Gastrocnemius medialis (tissue), 4 donors: ENCODE results near the gene SFXN5. TPM values are rescaled to one million over a fixed set of nuclear protein-coding genes. Genes with fewer than 3 reads are reported as not detected.

Source experiments
- ATAC-seq, 2 donors: fragments of 150-250 bp; one replicate each; pipeline ENCODE4 v1.9.1; 2016
- DNase-seq, 2 donors: peaks; one replicate each; pipeline ENCODE4 v3.0.0-alpha.2; 2019
- H3K27ac ChIP-seq, 4 donors: fragments of 200-600 bp; sonication (generic); 1 replicate in 1 of 4; 2 replicates in 3 of 4; pipeline ENCODE4 v1.5.1; 2016 to 2018; ENCODE audit warnings: mild to moderate bottlenecking in 2 of 4, moderate library complexity in 1 of 4
- H3K27me3 ChIP-seq, 3 donors: fragments of 200-600 bp; sonication (generic) in 2 of 3; 1 replicate in 1 of 3; 2 replicates in 2 of 3; pipeline versions ENCODE4 v1.5.1 to v1.6.0; 2016 to 2019; ENCODE audit warnings: mild to moderate bottlenecking in 1 of 3, moderate library complexity in 1 of 3
- H3K36me3 ChIP-seq, 2 donors: fragments of 200-600 bp; sonication (generic) in 1 of 2; one replicate each; pipeline ENCODE4 v1.5.1; 2017 to 2018
- H3K4me1 ChIP-seq, 2 donors: fragments of 200-600 bp; sonication (generic) in 1 of 2; one replicate each; pipeline ENCODE4 v1.5.1; 2016 to 2017; ENCODE audit warnings: mild to moderate bottlenecking in 2 of 2
- H3K4me3 ChIP-seq, 4 donors: fragments of 200-600 bp; sonication (generic) in 3 of 4; 1 replicate in 1 of 4; 2 replicates in 3 of 4; pipeline ENCODE4 v1.5.1; 2016 to 2019; ENCODE audit warnings: mild to moderate bottlenecking in 2 of 4
- H3K9me3 ChIP-seq, 3 donors: fragments of 200-600 bp; sonication (generic) in 2 of 3; 1 replicate in 1 of 3; 2 replicates in 2 of 3; pipeline ENCODE4 v1.5.1; 2016 to 2019
- CTCF ChIP-seq, 5 experiments: fragments of 450-650 bp in 3 of 5; fragments of 200-600 bp in 2 of 5; sonication (generic) in 2 of 5; IDR thresholded peaks in 4 of 5; conservative IDR thresholded peaks in 1 of 5; 1 replicate in 4 of 5; 2 replicates in 1 of 5; pipeline ENCODE4 v1.5.1; 2016 to 2019; ENCODE audit warnings: antibody characterized with exemption in 5 of 5, mild to moderate bottlenecking in 3 of 5, moderate library complexity in 3 of 5
- POLR2A ChIP-seq, 2 donors: fragments of 450-650 bp; IDR thresholded peaks; one replicate each; pipeline ENCODE4 v1.6.1; 2017; ENCODE audit warnings: antibody characterized with exemption in 2 of 2, mild to moderate bottlenecking in 2 of 2, moderate library complexity in 2 of 2
- in situ Hi-C, 4 donors: fragments of 200-750 bp; cut with MboI; loops; one replicate each; pipeline versions ENCODE4 v1.15.0 to v1.8.0; 2017; ENCODE audit warnings: low sequenced_read_pairs in 4 of 4
- intact Hi-C: fragments of 100-400 bp; cut with DNase I; formaldehyde crosslinking; loops from one replicate; pipeline ENCODE4 v1.15.1; 2023; ENCODE audit warnings: low total_unique reads
- total RNA-seq, 4 donors: library from RNA; depleted of rRNA; stranded (reverse); fragments of >200 nt; gene quantifications; one replicate each; pipeline versions ENCODE4 v1.1.0 to v1.2.3, GENCODE V29; 2016

The SFXN5 gene
- total RNA-seq, 4 donors from 2014 or later: 6.8 to 22.7 (median 9.1) TPM

GRCh38 chr2:72952961-72953360 is 118.6 kb downstream of the SFXN5 start:
- H3K27me3 ChIP-seq: no peaks in the 10 kb centered on the region
- no peak for ATAC-seq
- intact Hi-C loops (no loop called here), in situ Hi-C loops (no loop called here)
- DNase-seq: no peak
- H3K27ac ChIP-seq: no peak overlapping the region
- no peak overlapping the region for H3K4me3 ChIP-seq
- H3K4me1 ChIP-seq: no peaks in the 10 kb centered on the region
- no peaks in the 10 kb centered on the region for H3K9me3 ChIP-seq
- TF ChIP-seq POLR2A (IDR thresholded peaks at IDR 0.05): no peak
- H3K36me3 ChIP-seq: no peaks in the 10 kb centered on the region

DNA sequence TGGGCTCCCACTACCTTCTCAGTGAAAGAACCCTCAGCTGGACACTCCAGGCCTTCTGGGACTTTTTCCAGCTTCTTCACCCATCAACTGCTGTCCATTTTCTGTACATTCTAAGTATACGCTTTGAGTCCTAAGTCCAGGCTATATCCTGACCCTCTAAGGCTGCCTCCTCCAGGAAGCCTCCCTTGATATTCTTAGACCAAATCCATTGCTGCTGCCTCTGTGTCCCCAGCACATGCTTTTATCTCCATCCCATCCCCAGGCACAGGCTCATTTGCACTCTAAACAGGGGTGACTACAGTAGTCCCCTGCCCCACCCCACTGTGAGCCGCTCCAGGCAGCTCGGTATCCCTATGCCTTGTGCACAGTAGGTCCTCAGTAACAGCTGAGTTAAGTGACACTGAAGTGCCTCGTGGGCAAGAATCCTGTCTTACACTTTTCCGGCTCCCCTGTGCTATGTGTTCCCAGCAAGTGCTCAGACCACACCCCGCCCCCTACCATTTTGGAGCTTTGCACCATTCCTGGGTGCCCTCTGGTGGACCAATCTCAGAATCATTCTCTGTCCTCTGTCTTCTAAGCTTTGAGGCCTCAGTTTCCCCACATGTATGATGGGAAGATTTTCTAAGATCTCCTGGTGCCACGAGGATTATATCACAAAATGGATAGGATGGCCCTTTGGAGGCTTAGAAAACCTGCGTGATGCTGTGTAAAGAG is 119.2 kb downstream of the SFXN5 start:
- Histone ChIP-seq H3K36me3 (no peaks in the 10 kb centered on the region), H3K4me1 (no peaks in the 10 kb centered on the region), H3K4me3 (no peak overlapping the region), H3K27ac (no peak overlapping the region), H3K27me3 (no peaks in the 10 kb centered on the region), H3K9me3 (no peaks in the 10 kb centered on the region)
- TF ChIP-seq CTCF (IDR thresholded peaks at IDR 0.05 in 4 of 5, conservative IDR thresholded peaks at IDR 0.05 in 1 of 5): no peak
- no peak for TF ChIP-seq POLR2A (IDR thresholded peaks at IDR 0.05)
- no peak for DNase-seq
- intact Hi-C loops: no loop called here
- ATAC-seq: no peak
- in situ Hi-C loops: no loop called here

- in situ Hi-C loops (no loop called here), intact Hi-C loops (no loop called here)
- H3K27me3 ChIP-seq: no peaks in the 10 kb centered on the region
- no peaks in the 10 kb centered on the region for H3K9me3 ChIP-seq
- H3K36me3 ChIP-seq: no peaks in the 10 kb centered on the region
- TF ChIP-seq POLR2A (IDR thresholded peaks at IDR 0.05) (no peak), CTCF (IDR thresholded peaks at IDR 0.05 in 4 of 5, conservative IDR thresholded peaks at IDR 0.05 in 1 of 5) (no peak)
- no peaks in the 10 kb centered on the region for H3K4me1 ChIP-seq
- DNase-seq (no peak), ATAC-seq (no peak)
- no peak overlapping the region for H3K27ac ChIP-seq
- no peak overlapping the region for H3K4me3 ChIP-seq
Observed at GRCh38 chr2:72951303-72952095, 120.0 kb downstream of the SFXN5 start.

- DNase-seq (no peak), ATAC-seq (no peak)
- Histone ChIP-seq H3K27me3 (no peaks in the 10 kb centered on the region), H3K4me1 (no peaks in the 10 kb centered on the region), H3K27ac (no peak overlapping the region), H3K4me3 (no peak overlapping the region), H3K9me3 (no peaks in the 10 kb centered on the region), H3K36me3 (no peaks in the 10 kb centered on the region)
- intact Hi-C loops: no loop called here
- in situ Hi-C loops: no loop called here
- no peak for TF ChIP-seq POLR2A (IDR thresholded peaks at IDR 0.05)
- no peak for TF ChIP-seq CTCF (IDR thresholded peaks at IDR 0.05 in 4 of 5, conservative IDR thresholded peaks at IDR 0.05 in 1 of 5)
Observed at GRCh38 chr2:72950558-72951255, 120.8 kb downstream of the SFXN5 start.

DNA sequence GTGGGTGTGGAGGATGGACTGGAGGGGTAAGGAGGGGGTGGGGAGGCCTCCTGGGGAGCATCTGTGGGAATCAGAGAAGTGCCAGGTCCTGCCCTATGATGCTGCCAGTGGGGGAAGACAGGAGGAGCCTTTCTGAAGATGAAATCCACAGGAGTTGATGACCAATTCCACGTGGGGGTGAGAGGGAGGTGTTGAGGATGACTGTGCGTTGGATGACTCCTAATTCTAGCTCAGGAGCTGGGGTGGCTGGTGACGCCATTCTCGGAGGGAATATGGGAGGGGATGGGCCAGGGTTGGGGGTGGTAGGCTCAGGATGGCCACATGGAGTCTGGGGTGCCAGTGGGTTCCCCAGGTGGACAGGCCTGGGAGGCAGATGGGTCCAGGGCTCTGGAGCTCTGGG is 121.9 kb downstream of the SFXN5 start:
- in situ Hi-C loops (no loop called here), intact Hi-C loops (no loop called here)
- ATAC-seq (no peak), DNase-seq (no peak)
- no peaks in the 10 kb centered on the region for H3K36me3 ChIP-seq
- no peak for TF ChIP-seq POLR2A (IDR thresholded peaks at IDR 0.05)
- no peak for TF ChIP-seq CTCF (IDR thresholded peaks at IDR 0.05 in 4 of 5, conservative IDR thresholded peaks at IDR 0.05 in 1 of 5)
- no peaks in the 10 kb centered on the region for H3K9me3 ChIP-seq
- no peak overlapping the region for H3K4me3 ChIP-seq
- H3K27me3 ChIP-seq: no peaks in the 10 kb centered on the region
- no peaks in the 10 kb centered on the region for H3K4me1 ChIP-seq
- H3K27ac ChIP-seq: no peak overlapping the region
